ENCODE results near the gene DDX41. TPM values are rescaled to one million over a fixed set of nuclear protein-coding genes. Genes with fewer than 3 reads are reported as not detected.
"Not testable (repeated sequence)": the region's sequence is repeated elsewhere in the genome, so short reads cannot be mapped to it uniquely, and the experiment has no call there.

The DDX41 gene
- total RNA-seq, 1 experiment from 2014 or later = 150 TPM

- no peak for DNase-seq (ENCODE audit: low read depth in 1 of 2, low spot score in 2 of 2)
- Histone ChIP-seq H3K4me1 (replicated peaks) (peaks cover 17% of the 10 kb centered on the region), H3K27ac (no peak overlapping the region), H3K9me3 (replicated peaks) (0 out of 2 replicates have a peak, but pooled peaks cover 3% of the 10 kb centered on the region), H3K27me3 (replicated peaks) (no peaks in the 10 kb centered on the region), H3K36me3 (peaks cover 47% of the 10 kb centered on the region), H3K4me3 (no peak overlapping the region)
These were observed 31.0 kb upstream of the DDX41 start for GRCh38 chr5:177547736-177548135.

DNA sequence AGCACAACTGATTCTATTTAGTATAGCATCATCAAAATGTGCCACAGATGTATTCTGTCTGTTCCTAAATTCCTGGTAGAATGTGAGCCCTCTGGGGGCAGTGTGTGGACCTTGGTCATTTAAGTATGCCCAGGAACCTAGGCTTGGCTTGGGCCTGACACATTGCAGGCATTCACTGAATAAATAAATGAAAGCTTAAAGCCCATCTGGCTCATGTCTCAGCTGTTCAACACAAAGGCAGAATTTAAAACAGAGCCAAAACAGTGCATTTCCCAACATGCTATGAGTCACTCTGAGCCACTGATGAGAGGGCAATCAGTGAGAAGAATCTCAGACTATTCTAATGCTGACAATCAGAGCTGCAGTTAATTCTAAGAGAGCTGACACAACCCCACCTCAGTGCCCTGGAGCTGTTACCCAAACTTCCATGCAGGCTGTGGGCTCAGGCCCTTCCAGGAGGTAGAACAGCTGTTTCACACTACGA lies 29.5 kb upstream of the DDX41 start:
- peak; percentile 91 to 95 for DNase-seq (ENCODE audit: low read depth in 1 of 2, low spot score in 2 of 2)
- Histone ChIP-seq H3K27ac (peak overlapping the region; percentile 39), H3K9me3 (replicated peaks) (0 out of 2 replicates have a peak, but pooled peaks cover 3% of the 10 kb centered on the region), H3K27me3 (replicated peaks) (no peaks in the 10 kb centered on the region), H3K36me3 (peaks cover 43% of the 10 kb centered on the region), H3K4me3 (no peak overlapping the region), H3K4me1 (replicated peaks) (peaks cover 15% of the 10 kb centered on the region)

DNA sequence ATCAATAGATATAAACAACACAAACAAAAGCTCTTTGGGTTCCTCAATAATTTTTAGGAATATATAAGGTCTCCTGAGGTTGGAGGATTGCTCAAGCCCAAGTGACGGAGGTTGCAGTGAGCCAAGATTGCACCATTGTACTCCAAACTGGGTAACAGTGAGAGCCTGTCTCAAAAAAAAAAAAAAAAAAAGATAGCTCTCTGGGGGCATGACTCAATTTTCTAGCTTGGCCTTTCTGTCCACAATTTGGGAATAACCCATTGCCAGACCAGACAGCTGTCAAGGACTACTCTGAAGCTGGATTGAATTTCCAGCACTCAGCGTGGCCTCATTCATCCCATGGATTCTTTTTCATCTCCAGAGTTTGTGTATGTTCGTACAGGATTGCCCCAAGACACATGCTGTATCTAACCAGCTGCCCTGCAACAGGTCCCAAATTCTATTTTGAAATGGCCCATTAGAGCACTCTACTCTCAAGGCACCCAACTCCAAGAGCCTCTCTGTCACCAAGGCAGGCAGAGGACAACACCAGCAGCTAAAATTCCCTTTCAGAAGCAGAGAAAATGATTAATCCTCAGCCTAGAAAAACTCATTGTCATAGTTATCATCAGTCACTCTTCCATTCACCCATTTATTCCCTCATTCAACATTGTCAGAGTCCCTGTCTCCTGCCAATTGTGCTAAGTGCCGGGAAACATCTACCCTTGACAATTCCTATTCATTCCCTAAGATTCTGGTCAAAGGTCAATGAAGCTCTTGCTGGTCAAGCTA lies 28.9 kb upstream of the DDX41 start:
- no peak for DNase-seq (ENCODE audit: low read depth in 1 of 2, low spot score in 2 of 2)
- Histone ChIP-seq H3K27me3 (replicated peaks) (no peaks in the 10 kb centered on the region), H3K4me1 (replicated peaks) (peaks cover 15% of the 10 kb centered on the region), H3K4me3 (no peak overlapping the region), H3K36me3 (peaks cover 41% of the 10 kb centered on the region), H3K27ac (peak overlapping the region; percentile 0; the same call in 1 of the 2 replicates), H3K9me3 (replicated peaks) (0 out of 2 replicates have a peak, but pooled peaks cover 3% of the 10 kb centered on the region)

DNA sequence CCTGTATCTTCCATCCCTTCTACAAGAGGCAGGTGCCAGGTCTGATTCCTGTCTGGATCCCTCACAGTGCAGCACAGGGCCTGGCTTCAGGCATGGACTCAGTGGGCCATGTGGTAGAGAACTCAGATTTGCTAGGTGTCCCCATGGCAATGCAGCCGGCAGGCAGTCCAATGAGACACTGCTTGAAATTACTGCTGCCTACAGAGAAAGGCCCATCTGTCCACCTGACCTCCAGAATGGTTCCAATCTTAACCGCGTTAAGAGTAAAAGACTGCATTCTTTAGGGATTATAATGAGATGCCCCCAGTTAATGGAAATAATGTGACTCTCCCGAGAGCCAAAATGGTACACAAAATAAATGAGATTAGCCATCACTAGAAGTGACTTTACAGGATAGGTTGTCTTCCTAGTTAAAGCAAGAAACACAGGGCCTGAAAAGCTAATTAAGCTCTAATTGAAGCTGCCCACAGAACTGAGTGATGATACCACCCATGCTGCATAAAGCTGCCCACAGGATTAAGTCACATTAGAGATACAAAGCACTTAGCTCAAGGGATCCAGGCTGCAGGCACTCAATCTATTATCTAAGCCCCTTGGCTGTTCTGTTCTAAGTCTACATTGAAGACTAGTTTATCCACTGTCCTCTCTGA lies 26.2 kb upstream of the DDX41 start:
- 0 out of 2 replicates have a peak, but pooled peaks cover 3% of the 10 kb centered on the region for H3K9me3 ChIP-seq (replicated peaks)
- H3K27ac ChIP-seq = no peak overlapping the region
- H3K36me3 ChIP-seq = peaks cover 42% of the 10 kb centered on the region
- H3K4me3 ChIP-seq = no peak overlapping the region
- H3K4me1 ChIP-seq (replicated peaks) = peaks cover 26% of the 10 kb centered on the region
- H3K27me3 ChIP-seq (replicated peaks) = no peaks in the 10 kb centered on the region
- DNase-seq (ENCODE audit: low read depth in 1 of 2, low spot score in 2 of 2) = no peak

GRCh38 chr5:177540438-177540837 lies 23.7 kb upstream of the DDX41 start:
- DNase-seq (ENCODE audit: low read depth in 1 of 2, low spot score in 2 of 2) = no peak
- peaks cover 29% of the 10 kb centered on the region for H3K4me1 ChIP-seq (replicated peaks)
- no peak overlapping the region for H3K27ac ChIP-seq
- H3K9me3 ChIP-seq (replicated peaks) = no peaks in the 10 kb centered on the region
- no peak overlapping the region for H3K4me3 ChIP-seq
- H3K27me3 ChIP-seq (replicated peaks) = no peaks in the 10 kb centered on the region
- peaks cover 56% of the 10 kb centered on the region for H3K36me3 ChIP-seq

GRCh38 chr5:177539411-177539810 lies 22.6 kb upstream of the DDX41 start:
- H3K27me3 ChIP-seq (replicated peaks) = no peaks in the 10 kb centered on the region
- H3K27ac ChIP-seq = no peak overlapping the region
- no peak overlapping the region for H3K4me3 ChIP-seq
- no peaks in the 10 kb centered on the region for H3K9me3 ChIP-seq (replicated peaks)
- peaks cover 60% of the 10 kb centered on the region for H3K36me3 ChIP-seq
- DNase-seq (ENCODE audit: low read depth in 1 of 2, low spot score in 2 of 2) = no peak
- peaks cover 29% of the 10 kb centered on the region for H3K4me1 ChIP-seq (replicated peaks)

DNA sequence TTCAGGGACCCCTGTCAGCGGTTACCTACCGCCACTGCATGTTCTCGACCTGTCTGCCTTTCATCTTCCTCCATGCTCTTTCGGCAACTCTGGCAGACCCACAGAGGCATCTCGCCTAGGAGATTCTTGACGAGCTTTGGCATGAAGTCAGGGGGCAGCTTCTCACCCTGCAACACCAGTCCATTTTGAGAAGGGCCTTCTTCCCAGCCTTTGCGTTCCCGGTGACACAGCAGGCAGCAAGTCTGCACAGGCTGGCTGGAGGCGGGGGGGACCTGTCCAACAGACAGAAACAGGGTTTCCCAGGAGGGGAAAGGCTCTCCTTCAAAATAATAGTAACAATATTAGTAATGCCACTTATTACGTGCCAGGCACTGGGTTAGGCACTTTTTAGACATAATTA lies 22.1 kb upstream of the DDX41 start:
- H3K36me3 ChIP-seq = peaks cover 58% of the 10 kb centered on the region
- peaks cover 29% of the 10 kb centered on the region for H3K4me1 ChIP-seq (replicated peaks)
- DNase-seq (ENCODE audit: low read depth in 1 of 2, low spot score in 2 of 2) = no peak
- no peak overlapping the region for H3K27ac ChIP-seq
- H3K4me3 ChIP-seq = no peak overlapping the region
- H3K27me3 ChIP-seq (replicated peaks) = no peaks in the 10 kb centered on the region
- H3K9me3 ChIP-seq (replicated peaks) = no peaks in the 10 kb centered on the region

- Histone ChIP-seq H3K4me3 (no peak overlapping the region), H3K36me3 (peaks cover 58% of the 10 kb centered on the region), H3K4me1 (replicated peaks) (peaks cover 29% of the 10 kb centered on the region), H3K27ac (peak overlapping the region; percentile 71), H3K9me3 (replicated peaks) (no peaks in the 10 kb centered on the region), H3K27me3 (replicated peaks) (no peaks in the 10 kb centered on the region)
- DNase-seq (ENCODE audit: low read depth in 1 of 2, low spot score in 2 of 2) = peak; percentile 93 to 96
These were observed 20.9 kb upstream of the DDX41 start for GRCh38 chr5:177537389-177538361.

GRCh38 chr5:177536386-177536785 lies 19.6 kb upstream of the DDX41 start:
- Histone ChIP-seq H3K36me3 (peaks cover 61% of the 10 kb centered on the region), H3K27ac (no peak overlapping the region)
- DNase-seq (ENCODE audit: low read depth in 1 of 2, low spot score in 2 of 2) = no peak

GRCh38 chr5:177535125-177535524 lies 18.4 kb upstream of the DDX41 start:
- Histone ChIP-seq H3K4me1 (replicated peaks) (peaks cover 29% of the 10 kb centered on the region), H3K27ac (no peak overlapping the region), H3K9me3 (replicated peaks) (no peaks in the 10 kb centered on the region), H3K27me3 (replicated peaks) (no peaks in the 10 kb centered on the region), H3K4me3 (no peak overlapping the region), H3K36me3 (peaks cover 72% of the 10 kb centered on the region)
- DNase-seq (ENCODE audit: low read depth in 1 of 2, low spot score in 2 of 2) = no peak

More at GRCh38 chr5:177536386-177536785, 19.6 kb upstream of the DDX41 start:
- H3K27me3 ChIP-seq (replicated peaks) = no peaks in the 10 kb centered on the region
- no peaks in the 10 kb centered on the region for H3K9me3 ChIP-seq (replicated peaks)
- H3K4me1 ChIP-seq (replicated peaks) = peaks cover 29% of the 10 kb centered on the region
- H3K4me3 ChIP-seq = no peak overlapping the region

- H3K4me3 ChIP-seq; H3K9me3 ChIP-seq (replicated peaks): not testable (repeated sequence)
- peaks cover 78% of the 10 kb centered on the region for H3K36me3 ChIP-seq
These were observed 17.7 kb upstream of the DDX41 start for GRCh38 chr5:177534433-177534832.

GRCh38 chr5:177531209-177531940 lies 14.6 kb upstream of the DDX41 start:
- DNase-seq (ENCODE audit: low read depth in 1 of 2, low spot score in 2 of 2) = no peak
- H3K27ac ChIP-seq = no peak overlapping the region
- no peaks in the 10 kb centered on the region for H3K27me3 ChIP-seq (replicated peaks)
- no peak overlapping the region for H3K4me3 ChIP-seq
- H3K4me1 ChIP-seq (replicated peaks) = peaks cover 2% of the 10 kb centered on the region; the same call in 1 of the 2 replicates
- H3K36me3 ChIP-seq = peaks cover 91% of the 10 kb centered on the region
- H3K9me3 ChIP-seq (replicated peaks) = no peaks in the 10 kb centered on the region

More at GRCh38 chr5:177534433-177534832, 17.7 kb upstream of the DDX41 start:
- H3K27me3 ChIP-seq (replicated peaks); H3K27ac ChIP-seq; DNase-seq (ENCODE audit: low read depth in 1 of 2, low spot score in 2 of 2): not testable (repeated sequence)
- peaks cover 29% of the 10 kb centered on the region for H3K4me1 ChIP-seq (replicated peaks)

- Histone ChIP-seq H3K36me3 (peaks cover 92% of the 10 kb centered on the region), H3K4me1 (replicated peaks) (no peaks in the 10 kb centered on the region)
These were observed 13.9 kb upstream of the DDX41 start for GRCh38 chr5:177530638-177531037.

More at GRCh38 chr5:177530638-177531037, 13.9 kb upstream of the DDX41 start:
- Histone ChIP-seq H3K27ac (no peak overlapping the region), H3K9me3 (replicated peaks) (no peaks in the 10 kb centered on the region), H3K4me3 (no peak overlapping the region), H3K27me3 (replicated peaks) (no peaks in the 10 kb centered on the region)
- DNase-seq (ENCODE audit: low read depth in 1 of 2, low spot score in 2 of 2) = no peak
